HG03196 (cell line): ENCODE results near the gene SF1.

Source experiments
- ATAC-seq: cut with Tn5 transposase; IDR thresholded peaks from one replicate; pipeline ENCODE4 v1.9.1; 2021; ENCODE audit not compliant: unreplicated experiment

Gene SF1

DNA sequence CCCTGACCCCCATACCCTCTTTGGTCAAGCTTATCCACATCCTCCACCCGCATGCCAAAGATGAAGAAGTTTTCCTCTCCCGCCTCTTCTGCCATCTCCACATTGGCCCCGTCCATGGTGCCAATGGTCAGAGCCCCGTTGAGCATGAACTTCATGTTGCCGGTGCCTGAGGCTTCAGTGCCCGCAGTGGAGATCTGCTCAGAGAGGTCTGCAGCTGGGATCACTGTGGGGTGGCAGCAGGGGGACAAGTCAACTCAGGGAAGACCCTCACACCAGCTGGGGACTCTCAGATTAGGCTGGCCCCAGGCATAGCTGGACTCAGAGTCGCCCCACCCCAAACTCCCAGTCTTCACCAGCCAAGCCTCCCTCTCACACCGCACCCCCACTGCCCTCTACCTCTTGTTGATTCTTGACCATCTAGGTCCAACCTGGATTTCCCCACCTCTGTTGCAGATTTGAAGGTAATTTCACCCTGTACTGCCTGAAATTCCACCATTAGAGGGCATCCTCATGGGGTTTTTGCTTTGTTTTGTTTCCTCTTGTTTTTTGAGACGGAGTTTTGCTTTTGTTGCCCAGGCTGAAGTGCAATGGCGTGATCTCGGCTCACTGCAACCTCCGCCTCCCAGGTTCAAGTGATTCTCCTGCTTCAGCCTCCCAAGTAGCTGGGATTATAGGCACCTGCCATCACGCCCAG is 27.8 kb downstream of the SF1 start:
- no peak for ATAC-seq

DNA sequence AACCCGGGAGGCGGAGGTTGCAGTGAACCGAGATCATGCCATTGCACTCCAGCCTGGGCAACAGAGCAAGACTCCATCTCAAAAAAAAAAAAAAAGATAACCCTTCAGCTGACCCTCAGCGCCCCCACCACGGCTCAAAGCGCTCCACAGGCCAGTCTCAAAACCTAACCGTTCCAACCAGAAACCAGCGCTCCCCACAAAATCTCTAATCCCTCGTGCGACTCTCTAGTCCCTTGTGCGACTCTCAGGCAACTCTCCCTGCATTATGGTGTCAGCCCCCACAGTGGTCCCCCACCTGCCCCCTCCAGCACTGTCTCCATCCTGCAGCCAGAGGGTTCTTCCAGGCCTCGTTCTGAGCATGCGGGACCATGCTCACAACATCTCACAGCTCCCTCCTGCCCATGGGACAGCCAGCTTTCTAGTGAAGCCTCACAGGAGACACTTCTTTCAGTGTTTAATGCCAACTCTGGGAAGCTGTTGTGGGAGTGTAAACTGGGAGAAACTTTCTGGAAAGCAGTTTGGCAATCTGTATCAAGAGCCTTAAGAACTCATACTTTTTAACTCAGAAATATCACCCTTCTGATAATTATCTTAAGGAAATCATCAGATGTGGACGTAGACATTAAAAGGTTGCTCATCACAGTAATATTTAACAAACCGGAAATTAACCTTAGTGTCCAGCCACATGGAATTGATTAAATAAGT is 30.2 kb downstream of the SF1 start:
- no peak for ATAC-seq

DNA sequence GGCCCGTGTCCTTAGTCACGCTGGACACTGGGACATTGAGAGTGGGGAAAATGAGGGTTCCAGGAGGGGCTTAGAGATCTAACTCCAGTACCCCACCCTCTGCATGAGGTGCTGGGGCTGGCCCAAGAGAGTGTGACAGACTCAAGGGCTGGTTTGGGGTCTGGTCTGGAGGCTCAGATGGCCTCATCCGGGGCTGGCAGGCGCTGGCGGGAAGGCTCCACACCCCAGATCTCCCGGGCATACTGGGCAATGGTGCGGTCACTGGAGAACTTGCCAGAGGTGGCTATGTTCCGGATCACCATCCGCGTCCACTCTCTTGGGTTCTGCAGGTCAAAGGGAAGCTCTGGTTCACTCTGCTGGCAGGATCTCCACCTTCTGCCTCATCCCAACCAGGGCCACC is 31.9 kb downstream of the SF1 start:
- no peak for ATAC-seq

DNA sequence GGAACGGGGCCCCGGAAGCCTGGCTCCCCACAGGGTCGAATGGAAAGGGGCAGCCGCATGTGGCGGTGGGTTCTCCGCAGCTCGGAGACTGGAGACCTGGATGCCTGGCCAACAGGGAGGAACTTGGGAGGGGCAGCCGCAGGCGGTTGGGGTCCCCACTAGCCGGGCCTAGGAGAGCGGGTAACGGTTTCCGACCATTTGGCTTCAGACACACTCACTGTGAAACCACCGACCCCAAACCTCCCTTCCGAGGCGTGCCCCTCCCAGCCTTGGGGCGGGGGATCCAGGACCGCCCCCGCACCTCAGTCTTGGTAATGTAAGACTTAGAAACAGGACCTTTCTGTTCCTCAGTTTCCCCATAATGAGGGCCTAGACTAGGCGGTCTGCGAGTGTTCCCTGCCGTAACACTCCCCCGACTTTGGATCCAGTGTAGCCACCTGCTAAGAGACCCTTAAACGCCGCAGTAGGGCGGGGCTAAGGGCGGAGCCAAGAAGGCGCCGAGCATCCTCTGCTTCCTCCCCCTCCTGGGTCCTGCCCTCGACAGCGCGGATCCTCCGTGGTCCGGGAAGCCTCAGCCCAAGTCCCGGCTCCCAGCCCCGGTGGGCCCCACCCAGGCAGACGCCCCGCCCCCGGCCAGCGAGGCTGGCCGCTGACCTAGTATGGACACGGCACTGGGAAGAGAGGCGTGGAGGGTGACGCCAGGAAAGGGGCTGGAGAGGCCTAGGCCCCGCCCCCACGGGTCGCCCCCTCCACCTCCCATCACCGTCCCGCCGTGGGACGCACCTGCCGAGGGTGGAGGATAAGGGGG is 32.6 kb downstream of the SF1 start:
- no peak for ATAC-seq

DNA sequence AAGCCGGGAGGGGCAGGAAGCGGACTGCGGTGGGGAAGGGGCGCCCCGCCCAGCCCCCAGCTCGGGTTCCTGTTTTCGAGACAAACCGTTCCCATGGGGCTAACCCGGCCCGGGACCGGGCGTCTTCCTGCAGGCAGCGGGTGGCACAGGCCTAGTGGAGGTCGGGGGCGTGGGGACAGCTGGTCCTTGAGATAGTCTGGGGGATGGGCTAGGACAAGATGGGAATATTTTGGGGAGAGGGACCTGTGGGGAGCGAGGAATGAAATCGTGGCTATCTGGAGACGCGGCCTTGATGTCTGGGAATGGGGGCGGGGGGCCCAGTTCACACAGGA is 33.2 kb downstream of the SF1 start:
- peak; percentile 40 for ATAC-seq

DNA sequence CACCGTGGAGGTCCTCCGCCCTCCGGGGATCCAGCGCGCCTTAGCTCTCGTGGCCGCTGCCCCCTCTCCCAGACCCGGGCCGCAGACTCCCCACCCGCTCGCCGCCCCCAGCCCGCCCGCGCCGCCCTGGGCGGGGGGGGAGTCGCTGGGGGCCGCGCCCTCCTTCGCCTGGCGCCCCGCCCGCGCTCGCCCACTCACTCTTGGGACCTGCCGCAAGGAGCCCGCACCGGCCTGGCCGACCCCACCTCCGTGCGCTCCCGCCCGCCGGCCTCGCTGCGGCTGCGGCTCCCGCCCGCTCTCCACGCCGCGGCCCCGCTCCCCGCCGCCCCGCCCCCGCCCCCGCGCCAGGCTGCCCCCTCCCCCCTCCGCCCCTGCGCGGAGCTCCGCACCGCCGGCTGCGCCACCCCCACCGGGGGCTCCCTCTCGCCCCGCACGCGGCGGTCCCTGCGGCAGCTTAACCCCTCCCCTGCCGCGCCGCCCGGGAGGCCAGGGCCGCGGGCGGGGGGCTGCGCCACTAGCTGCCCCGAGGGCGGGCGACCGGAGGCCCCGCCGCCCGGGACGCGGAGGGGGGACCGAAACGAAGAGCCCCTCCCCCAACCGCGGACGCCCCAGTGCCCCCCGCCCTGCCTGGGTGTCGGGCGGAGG is 33.7 kb downstream of the SF1 start:
- no peak for ATAC-seq

DNA sequence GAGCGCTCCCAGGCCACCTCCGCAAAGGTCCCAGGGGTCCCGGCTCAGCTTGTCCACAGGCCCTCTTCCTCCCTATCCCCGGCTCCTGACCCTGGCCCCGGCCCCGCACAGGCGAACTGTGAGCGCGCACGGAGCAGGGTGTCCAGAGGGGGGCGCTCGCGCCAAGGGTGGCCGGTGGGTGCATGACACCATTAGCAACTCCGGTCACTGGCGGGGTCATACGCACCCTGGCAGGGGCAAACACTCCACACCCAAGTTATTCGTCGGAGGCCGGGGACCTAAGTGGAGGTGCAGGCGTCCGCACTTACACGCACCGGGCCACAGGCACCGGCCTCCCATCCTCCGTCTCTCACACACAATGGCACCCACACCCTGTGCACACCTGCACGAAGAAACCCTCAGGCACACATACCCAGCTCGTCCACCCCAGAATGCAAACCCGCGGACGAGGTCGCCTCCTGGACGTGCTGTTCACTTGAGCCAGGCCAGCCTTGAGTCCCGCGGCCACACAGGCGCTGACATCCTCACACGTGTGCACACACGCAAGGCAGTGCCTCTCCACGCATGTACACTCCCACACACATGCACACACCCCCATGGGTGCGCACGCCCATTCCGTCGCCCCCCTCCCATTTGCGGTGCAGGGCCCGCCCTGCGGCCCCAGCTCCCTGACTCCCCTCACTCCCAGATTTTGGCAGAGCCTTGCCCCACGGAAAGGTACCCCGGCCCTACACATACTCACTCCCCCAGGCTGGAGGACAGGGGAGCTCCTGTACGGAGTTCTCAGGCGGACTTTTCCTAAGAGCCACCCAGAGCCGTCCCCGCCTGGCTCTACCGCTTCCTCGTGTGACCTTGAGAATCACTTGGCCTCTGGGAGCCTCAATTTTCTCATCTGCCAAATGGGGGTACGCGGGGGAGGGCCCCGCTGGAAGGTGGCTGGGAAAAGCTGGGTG is 34.5 kb downstream of the SF1 start, which contains the start of gene RASGRP2:
TSS of gene RASGRP2 (minus strand) at position 552 of the 953 bp plus-strand sequence. CDS start 1,276 bp downstream, outside the sequence.
- no peak for ATAC-seq

DNA sequence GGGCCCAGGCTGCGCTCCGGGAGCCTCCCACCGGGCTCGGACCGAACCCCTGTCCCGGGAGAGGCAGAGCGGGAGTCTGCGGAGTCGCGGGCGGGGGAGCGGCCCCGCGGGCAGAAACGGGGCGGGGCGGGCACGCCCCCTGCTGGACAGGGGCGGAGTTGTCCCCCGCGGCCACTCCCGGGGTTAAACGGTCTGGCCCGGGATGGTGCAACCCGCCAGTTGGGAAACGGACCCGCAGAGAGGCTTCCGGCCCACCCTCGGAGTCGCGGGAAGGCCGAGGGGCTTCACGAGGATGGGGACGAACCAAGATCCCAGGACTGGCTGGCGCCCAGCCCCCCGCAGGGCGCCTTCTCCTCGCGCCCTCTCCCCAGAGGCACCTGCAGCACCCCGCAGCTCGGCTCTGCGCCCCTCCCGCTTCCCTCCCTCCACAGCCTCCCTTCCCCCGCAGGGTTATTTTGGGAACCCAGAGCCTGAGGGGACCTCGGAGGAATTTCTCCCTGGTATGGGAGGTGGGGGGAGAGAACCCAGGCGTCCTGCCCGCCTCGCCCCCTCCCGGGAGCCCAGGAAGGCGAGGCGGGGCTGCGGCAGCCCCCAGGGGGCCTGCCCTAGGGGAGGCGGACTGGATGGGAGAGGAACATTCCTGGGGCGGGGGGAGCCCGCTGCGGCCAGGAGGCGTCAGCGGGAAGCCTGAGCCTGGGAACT is 35.3 kb downstream of the SF1 start:
- ATAC-seq, result no peak

DNA sequence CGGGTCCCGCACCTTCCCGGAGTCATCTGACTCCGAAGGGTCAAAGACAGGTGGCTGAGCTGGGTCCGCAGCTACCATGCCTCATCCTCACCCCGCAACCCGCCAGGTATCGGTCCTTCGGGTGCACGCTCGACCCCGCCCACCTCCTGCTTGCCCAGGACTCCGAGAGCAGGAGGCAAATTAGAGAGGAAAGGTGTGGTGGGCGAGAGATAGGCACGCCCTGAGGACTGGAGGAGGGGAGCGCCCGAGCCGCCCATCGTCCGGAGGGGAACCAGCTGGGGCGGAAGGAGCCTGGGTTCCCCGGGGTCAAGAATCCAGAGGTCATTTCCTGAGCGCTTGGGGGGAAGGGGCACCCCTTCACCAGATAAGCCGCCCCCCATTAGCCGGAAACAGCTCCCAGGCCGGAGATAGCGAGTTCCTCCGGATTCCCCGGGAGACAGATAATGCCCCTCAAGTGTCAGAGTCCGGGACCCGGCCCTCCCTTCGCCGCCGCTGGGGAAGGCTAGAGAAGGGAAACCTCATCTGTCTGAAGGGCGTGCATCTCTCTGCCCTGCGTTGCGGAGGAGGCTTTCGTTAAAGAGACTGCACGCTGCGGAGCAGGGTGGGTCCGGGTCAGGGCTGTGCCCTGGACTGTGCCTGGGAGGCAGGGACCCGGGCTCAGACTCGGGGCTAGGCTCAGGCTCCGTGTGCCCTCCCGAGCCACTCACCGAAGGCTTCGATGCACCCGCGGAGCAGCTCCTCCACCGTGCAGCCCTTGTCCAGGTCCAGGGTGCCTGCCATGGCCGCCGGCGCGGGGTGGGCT is 36.1 kb downstream of the SF1 start:
- no peak for ATAC-seq

DNA sequence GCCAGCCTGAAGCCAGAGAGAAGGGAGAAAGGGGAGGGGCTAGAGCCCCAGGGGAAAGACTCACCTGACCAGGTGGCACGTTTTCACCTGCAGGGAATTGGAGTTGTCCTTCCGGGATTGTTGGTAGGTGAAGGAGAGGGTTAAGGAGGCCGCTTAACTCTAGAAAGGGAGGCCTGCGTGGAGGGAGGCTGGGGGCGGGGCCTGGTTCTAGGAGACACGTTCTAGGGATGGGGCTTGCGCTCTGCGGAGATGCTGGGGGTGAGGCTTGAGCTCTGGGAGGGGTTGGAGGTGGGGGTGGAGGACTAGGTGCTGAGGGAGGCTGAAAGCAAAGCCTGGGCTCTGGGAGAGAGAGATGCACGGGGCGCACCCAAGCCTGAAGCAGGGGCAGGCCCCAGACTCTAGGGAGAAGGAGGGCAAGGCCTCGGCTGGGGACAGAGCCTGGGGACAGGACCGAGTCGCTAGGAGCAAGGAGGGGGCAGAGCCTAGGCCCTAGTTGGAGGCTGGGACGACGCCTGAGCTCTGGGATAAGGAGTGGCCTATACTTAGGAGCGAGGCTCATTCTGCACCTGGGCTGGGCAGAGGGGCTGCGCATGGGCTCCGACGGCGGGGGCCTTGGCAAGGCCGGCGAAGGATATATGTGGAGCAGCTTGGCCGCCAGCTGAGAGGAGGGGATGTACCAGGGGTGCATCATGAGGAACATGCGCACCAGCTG is 36.8 kb downstream of the SF1 start:
- ATAC-seq, result no peak

DNA sequence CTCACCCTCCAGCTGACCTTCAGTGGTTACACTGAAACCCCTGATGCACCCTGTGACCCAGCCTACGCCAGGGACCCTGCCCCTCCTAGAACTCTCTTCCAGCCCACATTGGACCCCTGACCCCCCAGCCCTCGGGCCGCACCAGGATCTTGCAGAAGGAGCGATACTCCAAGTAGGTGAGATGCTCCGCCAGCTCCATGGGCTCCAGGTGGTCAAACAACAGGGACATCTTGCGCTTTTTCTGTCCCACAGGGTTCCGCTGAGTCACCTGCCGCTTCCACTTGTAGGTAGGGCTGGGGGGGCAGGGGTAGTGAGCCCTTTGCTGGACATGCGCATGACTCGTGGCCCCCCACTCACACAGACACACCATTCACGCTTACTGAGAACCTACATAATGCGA is 38.5 kb downstream of the SF1 start:
- ATAC-seq, result no peak

DNA sequence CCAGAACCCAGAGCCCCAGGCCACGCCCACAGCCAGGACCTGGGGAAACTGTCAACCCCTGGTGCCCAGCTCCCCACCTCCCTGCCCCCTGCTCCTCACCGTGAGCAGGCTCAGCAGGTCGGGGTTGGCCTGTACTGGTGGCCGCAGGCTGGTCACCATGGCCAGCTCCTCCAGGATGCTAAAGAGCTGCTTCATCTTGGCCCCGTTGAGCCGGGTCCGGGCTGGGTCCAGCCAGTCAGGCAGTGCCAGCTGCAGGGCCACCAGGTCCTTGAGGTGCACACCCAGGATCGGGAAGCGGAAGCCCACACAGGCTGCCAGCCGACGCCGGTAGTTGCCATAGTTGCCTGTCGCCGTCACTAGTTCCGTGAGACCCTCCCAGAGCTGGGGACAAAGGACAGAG is 41.7 kb downstream of the SF1 start:
- no peak for ATAC-seq

DNA sequence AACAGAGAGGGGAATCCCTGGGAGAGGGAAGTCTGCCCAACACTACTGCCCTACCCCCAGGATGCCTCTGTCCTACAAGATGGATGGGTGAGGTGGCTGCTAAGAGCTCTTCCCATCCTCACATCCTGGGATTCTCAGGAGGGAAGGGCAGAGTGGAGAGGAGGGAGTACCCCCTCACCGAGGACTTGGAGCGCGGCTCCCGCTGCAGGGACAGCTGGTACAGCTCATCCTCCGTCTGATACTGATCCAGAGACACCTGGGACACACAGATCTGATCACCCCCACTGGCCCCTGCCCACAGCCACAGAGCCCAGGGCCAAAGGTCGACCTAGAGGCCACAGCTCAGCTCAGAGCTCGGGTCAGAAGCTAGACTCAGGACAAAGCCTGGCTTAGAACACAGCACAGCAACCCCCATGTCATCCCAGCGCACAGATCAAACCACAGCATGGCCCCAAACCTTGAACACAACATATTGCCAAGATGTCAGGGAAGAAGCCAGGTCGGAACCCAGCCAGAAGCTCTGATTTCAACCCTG is 42.5 kb downstream of the SF1 start:
- ATAC-seq, result no peak

DNA sequence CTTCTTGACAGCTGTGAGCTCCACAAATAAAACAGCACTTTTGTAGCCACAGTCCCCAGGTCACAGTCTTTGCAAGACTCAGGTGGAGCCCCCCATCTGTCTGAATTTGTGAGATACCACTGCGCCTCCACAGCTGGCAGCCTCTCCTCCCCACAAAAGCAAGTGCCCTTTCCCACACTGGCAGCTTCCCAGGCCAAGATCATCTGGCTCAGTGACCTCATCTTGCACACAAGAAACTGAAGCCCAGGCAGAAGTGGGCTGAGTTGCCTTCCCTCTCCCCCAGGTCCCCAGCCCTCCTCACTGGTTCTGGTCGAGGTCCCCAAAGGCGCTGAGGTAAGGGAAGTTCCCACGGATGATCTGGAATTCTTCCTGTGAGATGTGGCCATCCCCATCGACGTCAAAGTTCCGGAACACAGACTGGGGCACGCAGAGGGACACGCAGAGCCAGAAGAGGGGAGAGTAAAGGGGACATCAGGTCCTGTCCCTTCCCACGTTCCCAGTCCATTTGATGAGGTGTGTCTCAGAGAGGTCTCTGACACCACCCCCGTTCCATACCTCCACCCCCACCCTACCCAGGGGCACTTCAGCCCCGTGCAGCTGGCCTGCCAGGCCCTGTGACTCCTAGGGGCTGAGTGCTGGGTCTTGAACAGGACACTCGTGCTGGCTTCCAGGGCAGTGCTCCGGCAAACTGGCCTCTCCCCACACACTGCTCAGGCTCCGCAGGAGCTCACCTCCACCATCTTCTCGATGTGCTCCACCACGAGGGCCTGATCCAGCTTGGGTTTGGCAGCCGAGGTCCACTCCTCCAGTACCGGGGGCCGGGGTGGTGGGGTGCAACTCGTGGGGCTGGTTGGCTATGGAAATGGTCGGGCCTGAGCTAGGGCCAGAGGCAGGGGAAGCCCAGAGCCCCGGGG is 43.3 kb downstream of the SF1 start:
- ATAC-seq, result no peak

DNA sequence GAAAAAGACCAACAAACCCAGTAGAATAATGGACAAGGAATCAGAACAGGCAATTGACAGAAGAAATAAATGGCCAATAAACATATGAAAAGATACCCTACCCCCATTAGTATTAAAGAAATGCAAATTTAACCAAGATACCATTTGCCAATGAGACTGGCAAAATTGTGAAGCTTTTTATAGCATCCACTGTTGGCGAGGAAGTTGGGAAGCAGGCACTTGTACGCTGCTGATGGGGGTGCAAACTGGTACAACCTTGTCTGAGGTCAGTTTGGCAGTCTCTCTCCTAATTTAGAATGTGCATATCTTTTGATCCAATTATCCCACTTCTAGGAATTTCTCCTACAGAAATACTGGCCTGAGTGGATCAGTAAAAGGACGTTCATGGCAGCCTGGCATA is 46.7 kb downstream of the SF1 start:
- ATAC-seq, result no peak

DNA sequence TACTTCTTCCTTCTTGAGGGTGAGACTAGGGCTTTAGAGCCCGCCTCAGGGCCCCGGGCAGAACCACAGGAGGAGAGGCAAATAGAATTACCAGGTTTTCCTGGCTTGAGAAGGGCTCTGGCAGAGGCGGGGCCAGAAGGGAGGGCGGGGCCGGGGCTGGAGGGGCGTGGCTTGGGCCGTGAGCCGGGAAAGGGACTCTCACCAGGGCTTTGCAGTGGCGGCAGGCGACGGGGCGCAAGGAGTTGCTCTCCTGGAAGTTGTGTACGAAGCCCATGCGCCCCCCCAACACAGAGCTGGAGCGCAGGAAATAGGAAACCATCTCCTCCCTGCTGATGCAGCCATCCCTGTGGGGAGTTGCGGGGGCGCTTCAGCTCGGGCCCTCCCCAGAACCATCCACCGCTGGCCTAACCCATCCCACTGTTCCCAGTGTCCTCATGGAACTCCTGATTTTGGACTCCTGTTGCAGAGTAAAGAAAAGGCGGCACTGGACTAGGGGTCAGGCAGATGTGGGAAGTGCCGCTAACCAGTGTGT is 48.4 kb downstream of the SF1 start:
- no peak for ATAC-seq
